D341Med (cell line): ENCODE results near the gene SERPINC1.
"Not testable (repeated sequence)": the region's sequence is repeated elsewhere in the genome, so short reads cannot be mapped to it uniquely, and the experiment has no call there.

Experiments used
- DNase-seq: peaks from one replicate; pipeline ENCODE4 v3.0.0; 2012; ENCODE audit warnings: low spot score

The SERPINC1 gene

DNA sequence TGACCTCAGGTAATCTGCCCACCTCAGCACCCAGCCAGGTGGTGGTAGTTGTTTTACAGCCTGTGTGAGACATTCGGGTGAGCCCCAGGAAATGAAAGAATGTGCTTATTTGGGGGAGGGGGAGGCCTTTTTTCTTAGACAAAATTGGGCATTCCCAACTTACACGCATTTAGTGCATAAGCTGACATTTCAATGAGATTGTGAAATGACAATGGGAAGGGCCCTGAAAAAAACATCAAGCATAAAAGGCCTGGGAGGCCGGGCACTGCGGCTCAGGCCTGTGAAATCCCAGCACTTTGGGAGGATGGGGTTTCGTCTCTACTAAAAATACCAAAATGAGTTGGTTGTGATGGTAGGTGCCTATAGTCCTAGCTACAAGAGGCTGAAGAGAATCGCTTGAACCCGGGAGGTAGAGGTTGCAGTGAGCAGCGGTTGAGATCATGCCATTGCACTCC is 54.3 kb downstream of the SERPINC1 start:
- no peak for DNase-seq

DNA sequence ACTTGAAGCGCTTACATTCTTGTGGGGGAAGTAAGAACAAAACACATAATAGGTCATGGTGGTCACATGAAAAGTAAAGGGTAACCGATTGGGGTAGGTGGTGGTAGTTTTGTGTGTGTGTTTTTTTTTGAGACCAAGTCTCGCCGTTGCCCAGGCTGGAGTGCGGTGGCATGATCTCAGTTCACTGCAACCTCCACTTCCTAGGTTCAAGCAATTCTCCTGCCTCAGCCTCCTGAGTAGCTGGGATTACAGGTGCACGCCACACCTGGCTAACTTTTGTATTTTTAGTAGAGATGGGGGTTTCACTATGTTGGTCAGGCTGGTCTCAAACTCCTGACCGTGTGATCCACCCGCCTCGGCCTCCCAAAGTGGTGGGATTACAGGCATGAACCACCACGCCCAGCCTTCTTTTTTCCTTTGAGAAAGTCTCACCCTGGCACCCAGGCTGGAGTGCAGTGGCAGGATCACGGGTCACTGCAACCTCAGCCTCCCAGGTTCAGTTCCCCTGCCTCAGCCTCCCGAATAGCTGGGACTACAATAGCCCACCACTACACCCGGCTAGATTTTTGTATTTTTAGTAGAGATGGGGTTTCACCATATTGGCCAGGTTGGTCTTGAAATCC is 54.9 kb downstream of the SERPINC1 start:
- not testable (repeated sequence) for DNase-seq

DNA sequence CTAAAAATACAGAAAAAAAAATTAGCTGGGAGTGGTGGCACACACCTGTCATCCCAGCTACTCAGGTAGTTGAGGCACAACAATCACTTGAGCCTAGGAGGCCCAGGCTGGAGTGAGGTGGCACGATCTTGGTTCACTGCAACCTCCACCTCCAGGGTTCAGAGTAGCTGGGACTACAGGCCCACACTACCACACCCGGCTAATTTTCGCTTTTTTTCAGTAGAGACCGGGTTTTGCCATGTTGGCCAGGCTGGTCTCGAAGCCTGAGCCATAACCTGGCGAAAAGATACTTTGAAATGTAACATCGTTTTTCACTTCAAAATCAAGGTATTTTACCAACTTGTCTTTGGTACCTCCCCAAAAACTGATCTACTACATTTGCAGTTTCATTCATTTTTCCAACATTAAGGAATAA is 55.4 kb downstream of the SERPINC1 start:
- DNase-seq = no peak

DNA sequence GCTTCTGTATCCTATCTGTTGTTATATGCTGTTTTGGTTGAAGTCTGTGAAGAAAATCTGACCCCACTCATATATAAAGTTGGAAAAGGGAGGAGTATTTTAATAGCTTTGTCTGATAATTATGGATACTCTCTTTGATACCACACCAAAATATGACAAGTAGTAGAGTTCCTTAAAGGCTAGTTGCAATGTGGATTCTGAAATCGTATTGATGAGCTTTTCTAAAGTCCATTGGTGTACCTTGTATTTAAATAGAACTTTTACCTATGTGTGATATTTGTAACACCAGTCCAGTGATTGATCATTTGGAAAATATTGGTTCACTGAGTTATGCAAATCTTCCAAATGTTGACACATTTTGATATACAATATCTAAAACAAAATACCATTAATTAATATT is 57.1 kb downstream of the SERPINC1 start:
- no peak for DNase-seq

DNA sequence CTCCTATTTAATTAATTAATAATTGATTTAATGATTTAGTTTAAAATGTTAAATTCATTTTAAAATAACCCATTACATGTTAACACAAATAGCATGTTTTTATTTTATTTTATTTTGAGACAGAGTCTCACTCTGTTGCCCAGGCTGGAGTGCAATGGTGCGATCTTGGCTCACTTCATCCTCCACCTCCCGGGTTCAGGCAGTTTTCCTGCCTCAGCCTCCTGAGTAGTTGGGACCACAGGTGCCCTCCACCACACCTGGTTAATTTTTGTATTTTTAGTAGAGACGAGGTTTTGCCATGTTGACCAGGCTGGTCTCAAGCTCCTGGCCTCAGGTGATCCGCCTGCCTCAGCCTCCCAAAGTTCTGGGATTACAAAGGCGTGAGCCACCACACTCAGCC is 57.6 kb downstream of the SERPINC1 start:
- DNase-seq = not testable (repeated sequence)

DNA sequence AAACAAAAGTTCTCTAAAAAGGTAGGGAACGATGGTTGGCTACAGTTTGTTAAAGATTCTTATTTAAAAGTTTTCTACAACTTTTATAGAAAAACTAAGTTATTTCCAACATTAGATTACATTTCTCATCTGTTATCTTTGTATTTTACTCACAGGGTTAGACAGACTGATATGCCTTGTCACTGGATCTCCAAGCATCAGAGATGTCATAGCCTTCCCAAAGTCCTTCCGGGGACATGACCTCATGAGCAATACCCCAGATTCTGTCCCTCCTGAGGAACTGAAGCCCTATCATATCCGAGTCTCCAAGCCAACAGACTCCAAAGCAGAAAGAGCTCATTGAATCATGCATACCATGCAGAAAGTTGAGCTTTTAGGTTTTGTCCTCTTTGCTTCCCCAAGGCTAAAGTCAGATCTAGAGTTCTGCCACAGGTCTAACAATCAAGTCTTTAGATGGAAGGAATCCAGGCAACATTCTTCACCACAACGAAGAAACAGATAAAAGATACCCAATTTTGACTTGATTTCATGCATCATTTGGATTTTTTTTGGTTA is 59.7 kb downstream of the SERPINC1 start:
- DNase-seq = no peak

DNA sequence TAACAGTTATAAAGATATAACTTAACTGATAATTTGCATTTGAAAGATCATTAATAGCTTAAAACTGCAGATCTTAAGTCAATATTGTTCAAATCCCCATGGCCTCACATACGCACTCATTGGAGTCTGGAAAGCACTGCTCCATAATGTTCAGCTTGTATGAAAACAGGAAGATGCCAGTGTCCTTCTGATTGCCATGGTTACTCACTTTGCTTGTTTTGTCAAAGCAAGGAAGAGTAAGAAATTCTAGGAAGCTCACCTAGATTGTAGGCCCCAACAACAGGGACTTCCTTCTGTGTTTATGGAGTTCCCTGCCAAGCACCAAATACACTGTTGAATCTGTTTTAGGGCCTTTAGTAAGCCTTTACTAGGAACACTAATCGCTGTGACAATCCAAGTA is 60.2 kb downstream of the SERPINC1 start:
- DNase-seq = no peak

DNA sequence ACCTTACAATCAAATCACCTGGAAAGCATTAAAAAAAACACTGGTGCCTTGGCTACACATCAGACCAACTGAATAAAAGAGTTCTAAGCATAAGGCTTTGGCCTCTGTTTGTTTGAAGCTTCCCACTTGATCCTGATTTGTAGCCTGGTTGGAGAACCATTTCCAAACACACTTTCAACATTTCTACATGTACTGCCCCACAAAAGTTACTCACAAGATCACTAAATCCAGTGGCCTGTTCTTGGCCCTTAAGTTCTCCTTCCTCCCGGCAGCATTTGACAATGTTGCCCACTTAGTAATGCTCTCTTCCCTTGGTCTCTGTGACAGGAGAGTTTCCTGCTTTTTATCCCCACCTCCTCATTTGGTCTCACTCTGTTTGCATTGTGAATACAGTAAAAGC is 61.1 kb downstream of the SERPINC1 start:
- no peak for DNase-seq
